HCT116 (cell line): ENCODE results near the gene KLF2.

Experiments
- EGR1 ChIP-seq: IDR thresholded peaks from 2 replicates; pipeline ENCODE4 v1.6.1; 2012; ENCODE audit warnings: low read depth
- POLR2A ChIP-seq: IDR thresholded peaks from 2 replicates; pipeline ENCODE4 v1.7.0; 2011; ENCODE audit warnings: borderline replicate concordance; ENCODE audit not compliant: insufficient read depth, insufficient read length; ENCODE audit errors: extremely low read depth
- POLR2AphosphoS5 ChIP-seq: IDR thresholded peaks from 2 replicates; pipeline ENCODE4 v1.6.1; 2011; ENCODE audit warnings: mild to moderate bottlenecking, low read depth, low read length, moderate library complexity
- SP1 ChIP-seq: IDR thresholded peaks from 2 replicates; pipeline ENCODE4 v1.6.1; 2012; ENCODE audit warnings: low read depth
- YY1 ChIP-seq: IDR thresholded peaks from 2 replicates; pipeline ENCODE4 v1.6.1; 2011; ENCODE audit warnings: low read length, low read depth, moderate library complexity, mild to moderate bottlenecking; ENCODE audit not compliant: insufficient replicate concordance; ENCODE audit errors: extremely low read depth
- TF ChIP-seq, protein P1 (sequence below), 3 experiments: fragments of 200-600 bp in 1 of 3; sonication (generic) in 1 of 3; IDR thresholded peaks in 2 of 3; conservative IDR thresholded peaks in 1 of 3; 2 replicates each; pipeline ENCODE4 v1.5.1; 2012 to 2017; ENCODE audit warnings: low read depth in 2 of 3, low read length in 2 of 3, antibody characterized with exemption in 1 of 3, borderline replicate concordance in 1 of 3, control low read depth in 1 of 3, mild to moderate bottlenecking in 1 of 3, mixed read lengths in 1 of 3, mixed run types in 1 of 3, moderate library complexity in 1 of 3; ENCODE audit not compliant: insufficient read depth in 1 of 3
- TF ChIP-seq, protein P2 (sequence below): IDR thresholded peaks from 2 replicates; pipeline ENCODE4 v1.6.1; 2012
- TF ChIP-seq, protein P3 (sequence below): IDR thresholded peaks from 2 replicates; pipeline ENCODE4 v1.6.1; 2012

DNA sequence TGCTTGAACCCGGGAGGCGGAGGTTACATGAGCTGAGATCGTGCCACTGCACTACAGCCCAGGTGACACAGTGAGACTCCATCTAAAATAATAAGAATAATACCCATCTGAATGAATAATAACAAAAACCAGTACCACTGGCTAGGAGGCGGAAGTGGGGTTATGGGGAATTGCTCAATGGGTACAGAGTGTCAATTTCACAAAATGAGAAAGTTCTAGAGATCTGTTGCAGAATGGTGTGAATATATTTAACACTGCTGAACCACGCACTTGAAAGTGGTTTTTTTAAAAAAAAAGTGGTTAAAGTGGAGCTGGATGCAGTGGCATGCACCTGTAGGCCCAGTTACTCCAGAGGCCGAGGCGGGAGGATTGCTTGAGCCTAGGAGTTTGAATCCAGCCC, 18.5 kb downstream of the KLF2 start:
- TF ChIP-seq, protein P1, sequence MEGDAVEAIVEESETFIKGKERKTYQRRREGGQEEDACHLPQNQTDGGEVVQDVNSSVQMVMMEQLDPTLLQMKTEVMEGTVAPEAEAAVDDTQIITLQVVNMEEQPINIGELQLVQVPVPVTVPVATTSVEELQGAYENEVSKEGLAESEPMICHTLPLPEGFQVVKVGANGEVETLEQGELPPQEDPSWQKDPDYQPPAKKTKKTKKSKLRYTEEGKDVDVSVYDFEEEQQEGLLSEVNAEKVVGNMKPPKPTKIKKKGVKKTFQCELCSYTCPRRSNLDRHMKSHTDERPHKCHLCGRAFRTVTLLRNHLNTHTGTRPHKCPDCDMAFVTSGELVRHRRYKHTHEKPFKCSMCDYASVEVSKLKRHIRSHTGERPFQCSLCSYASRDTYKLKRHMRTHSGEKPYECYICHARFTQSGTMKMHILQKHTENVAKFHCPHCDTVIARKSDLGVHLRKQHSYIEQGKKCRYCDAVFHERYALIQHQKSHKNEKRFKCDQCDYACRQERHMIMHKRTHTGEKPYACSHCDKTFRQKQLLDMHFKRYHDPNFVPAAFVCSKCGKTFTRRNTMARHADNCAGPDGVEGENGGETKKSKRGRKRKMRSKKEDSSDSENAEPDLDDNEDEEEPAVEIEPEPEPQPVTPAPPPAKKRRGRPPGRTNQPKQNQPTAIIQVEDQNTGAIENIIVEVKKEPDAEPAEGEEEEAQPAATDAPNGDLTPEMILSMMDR (IDR thresholded peaks at IDR 0.05 in 2 of 3, conservative IDR thresholded peaks at IDR 0.05 in 1 of 3; ENCODE audit: borderline replicate concordance in 1 of 3, insufficient read depth in 1 of 3, low read depth in 2 of 3, low read length in 2 of 3), result no peak
- TF ChIP-seq POLR2A (no peak), SP1 (no peak), EGR1 (no peak), POLR2AphosphoS5 (no peak), YY1 (no peak)
- TF ChIP-seq, protein P2, sequence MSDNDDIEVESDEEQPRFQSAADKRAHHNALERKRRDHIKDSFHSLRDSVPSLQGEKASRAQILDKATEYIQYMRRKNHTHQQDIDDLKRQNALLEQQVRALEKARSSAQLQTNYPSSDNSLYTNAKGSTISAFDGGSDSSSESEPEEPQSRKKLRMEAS, result no peak
- TF ChIP-seq, protein P3, sequence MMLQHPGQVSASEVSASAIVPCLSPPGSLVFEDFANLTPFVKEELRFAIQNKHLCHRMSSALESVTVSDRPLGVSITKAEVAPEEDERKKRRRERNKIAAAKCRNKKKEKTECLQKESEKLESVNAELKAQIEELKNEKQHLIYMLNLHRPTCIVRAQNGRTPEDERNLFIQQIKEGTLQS, result no peak
